AG04450 (cell line): Measurements from ENCODE around the gene ABCB9. TPM values are rescaled to one million over a fixed set of nuclear protein-coding genes. Genes with fewer than 3 reads are reported as not detected.

Source experiments
- CTCF ChIA-PET: fragments of 300-600, 350-600 bp; formaldehyde crosslinking; extraction: SDS; loops from one replicate; lab custom pipeline; 2022; ENCODE audit warnings: antibody characterized with exemption, inconsistent platforms; lab: Charles Lee
- POLR2A ChIA-PET: fragments of 350-600 bp; formaldehyde crosslinking; extraction: SDS; loops from one replicate; lab custom pipeline; 2021; ENCODE audit warnings: antibody characterized with exemption, inconsistent platforms; lab: Yijun Ruan, JAX
- DNase-seq: peaks from one replicate; pipeline ENCODE4 v3.0.0-alpha.2; 2011; ENCODE audit warnings: low read depth, low spot score
- H3K27ac ChIP-seq: one replicate; pipeline ENCODE4 v1.5.1; 2012; ENCODE audit warnings: low read depth, low read length, control low read depth
- H3K27me3 ChIP-seq: one replicate; pipeline ENCODE4 v1.6.0; 2012; ENCODE audit warnings: low read length; ENCODE audit not compliant: control insufficient read depth, insufficient read depth
- H3K4me3 ChIP-seq: 2 replicates; pipeline ENCODE4 v1.5.1; 2011; ENCODE audit warnings: mild to moderate bottlenecking, low read depth, low read length, control low read depth
- H3K9me3 ChIP-seq: 2 replicates; pipeline ENCODE4 v1.5.1; 2012; ENCODE audit warnings: low read length; ENCODE audit not compliant: control insufficient read depth, insufficient read depth
- polyA plus RNA-seq: library from polyadenylated mRNA; depleted of rRNA; stranded (reverse); fragments of >200 nt; gene quantifications from 2 replicates; pipeline ENCODE4 v1.2.3, GENCODE V29; 2011
- TF ChIP-seq, protein P1 (sequence below): IDR thresholded peaks from 2 replicates; pipeline ENCODE4 v1.5.1; 2011; ENCODE audit warnings: low read depth, low read length, control low read depth, inconsistent platforms

ABCB9 gene
- polyA plus RNA-seq, 1 experiment = 3.4 TPM

DNA sequence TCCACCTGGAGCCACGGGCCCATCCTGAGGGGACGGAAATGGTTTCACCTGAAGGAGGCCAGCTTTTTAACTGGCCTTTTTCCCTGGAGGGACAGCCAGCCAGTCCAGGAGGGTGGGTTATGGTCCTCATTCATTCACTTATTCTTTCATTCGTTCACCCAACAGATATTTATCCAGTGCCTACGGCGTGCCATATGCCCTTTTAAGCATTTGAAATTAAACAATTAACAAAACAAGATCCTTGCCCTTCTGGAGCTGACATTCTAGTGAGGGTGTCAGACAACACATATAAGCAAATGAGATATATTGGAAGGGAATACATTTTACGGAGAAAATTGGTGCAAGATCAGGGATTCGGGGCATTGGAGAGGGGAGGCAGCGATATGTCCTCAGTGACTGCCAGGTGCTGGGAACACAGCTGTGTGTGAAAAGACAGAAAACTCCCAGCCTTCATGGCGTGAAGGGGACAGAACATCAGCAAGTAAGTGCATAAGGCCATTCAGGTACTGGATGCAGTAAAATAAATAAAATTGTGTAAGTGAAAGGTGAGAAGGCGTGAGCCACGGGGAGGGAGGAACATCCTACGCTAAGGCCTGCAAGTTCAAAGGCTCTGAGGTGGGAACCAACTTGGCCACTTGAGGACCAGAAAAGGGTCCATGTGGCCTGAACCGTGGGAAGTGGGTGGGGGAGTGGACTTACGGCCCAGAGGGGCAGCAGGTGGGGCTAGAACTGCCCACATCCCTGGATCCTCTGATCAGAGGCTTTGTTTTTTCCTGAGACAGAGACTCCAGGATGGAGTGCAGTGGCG is 684 bp upstream of the ABCB9 start:
- no peak overlapping the region for H3K4me3 ChIP-seq
- DNase-seq = no peak
- ChIA-PET CTCF (interaction anchor here (0.8 to 2.5 kb wide), 4 partner anchors 8 to 272 kb away, joined by 3 to 10 read pairs (median 6); partner anchors contain the start of gene OGFOD2), POLR2A (interaction anchor here (0.6 to 2.8 kb wide), 5 partner anchors 8 to 327 kb away, joined by 3 to 17 read pairs (median 4); partner anchors contain the start of genes MPHOSPH9, MTRFR and OGFOD2)
- H3K9me3 ChIP-seq = no peaks in the 10 kb centered on the region
- H3K27me3 ChIP-seq = no peaks in the 10 kb centered on the region
- no peak overlapping the region for H3K27ac ChIP-seq
- TF ChIP-seq, protein P1, sequence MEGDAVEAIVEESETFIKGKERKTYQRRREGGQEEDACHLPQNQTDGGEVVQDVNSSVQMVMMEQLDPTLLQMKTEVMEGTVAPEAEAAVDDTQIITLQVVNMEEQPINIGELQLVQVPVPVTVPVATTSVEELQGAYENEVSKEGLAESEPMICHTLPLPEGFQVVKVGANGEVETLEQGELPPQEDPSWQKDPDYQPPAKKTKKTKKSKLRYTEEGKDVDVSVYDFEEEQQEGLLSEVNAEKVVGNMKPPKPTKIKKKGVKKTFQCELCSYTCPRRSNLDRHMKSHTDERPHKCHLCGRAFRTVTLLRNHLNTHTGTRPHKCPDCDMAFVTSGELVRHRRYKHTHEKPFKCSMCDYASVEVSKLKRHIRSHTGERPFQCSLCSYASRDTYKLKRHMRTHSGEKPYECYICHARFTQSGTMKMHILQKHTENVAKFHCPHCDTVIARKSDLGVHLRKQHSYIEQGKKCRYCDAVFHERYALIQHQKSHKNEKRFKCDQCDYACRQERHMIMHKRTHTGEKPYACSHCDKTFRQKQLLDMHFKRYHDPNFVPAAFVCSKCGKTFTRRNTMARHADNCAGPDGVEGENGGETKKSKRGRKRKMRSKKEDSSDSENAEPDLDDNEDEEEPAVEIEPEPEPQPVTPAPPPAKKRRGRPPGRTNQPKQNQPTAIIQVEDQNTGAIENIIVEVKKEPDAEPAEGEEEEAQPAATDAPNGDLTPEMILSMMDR = no peak

- peak overlapping the region; percentile 82 for H3K4me3 ChIP-seq
- no peaks in the 10 kb centered on the region for H3K9me3 ChIP-seq
- H3K27ac ChIP-seq = no peak overlapping the region
- ChIA-PET POLR2A (interaction anchor here (2.8 kb wide), 1 partner anchor 267 kb away, joined by 17 read pairs; the partner anchor contains the start of genes MPHOSPH9 and MTRFR), CTCF (interaction anchor here (0.8 to 1.0 kb wide), 2 partner anchors 13 to 273 kb away, joined by 3 read pairs; no protein-coding TSS in a partner anchor)
- H3K27me3 ChIP-seq = no peaks in the 10 kb centered on the region
- DNase-seq = no peak
- TF ChIP-seq, protein P1 = no peak
Measured at GRCh38 chr12:122965321-122965751, 927 bp downstream of the ABCB9 start.

- ChIA-PET CTCF (interaction anchor here (1.0 to 1.6 kb wide), 2 partner anchors 12 to 171 kb away, joined by 3 to 4 read pairs; no protein-coding TSS in a partner anchor), POLR2A (interaction anchor here (1.3 kb wide), 1 partner anchor 10 kb away, joined by 4 read pairs; the partner anchor contains the start of gene OGFOD2)
- Histone ChIP-seq H3K9me3 (no peaks in the 10 kb centered on the region), H3K4me3 (peak overlapping the region; percentile 82; the same call in 1 of the 2 replicates), H3K27ac (no peak overlapping the region), H3K27me3 (no peaks in the 10 kb centered on the region)
- no peak for DNase-seq
- TF ChIP-seq, protein P1 = no peak
Measured at GRCh38 chr12:122964439-122965257, 1.6 kb downstream of the ABCB9 start.

- ChIA-PET POLR2A (interaction anchor here (1.3 kb wide), 1 partner anchor 11 kb away, joined by 4 read pairs; the partner anchor contains the start of gene OGFOD2), CTCF (interaction anchor here (0.8 to 1.6 kb wide), 2 partner anchors 170 to 275 kb away, joined by 4 read pairs; no protein-coding TSS in a partner anchor)
- no peak for DNase-seq
Measured at GRCh38 chr12:122963941-122964265, 2.4 kb downstream of the ABCB9 start.

More at GRCh38 chr12:122963941-122964265, 2.4 kb downstream of the ABCB9 start:
- TF ChIP-seq, protein P1 = no peak
- Histone ChIP-seq H3K27ac (no peak overlapping the region), H3K9me3 (no peaks in the 10 kb centered on the region), H3K4me3 (no peak overlapping the region; the same call in 1 of the 2 replicates), H3K27me3 (no peaks in the 10 kb centered on the region)
